ENCODE measurements around the gene FGGY. TPM values are rescaled to one million over a fixed set of nuclear protein-coding genes. Genes with fewer than 3 reads are reported as not detected.
A peak's percentile ranks its signal among the peaks of the same experiment; 100 is the strongest.

The FGGY gene
- total RNA-seq, 2 experiments from 2014 or later, result 8.5 to 9.4 TPM

- H3K27ac Mint-ChIP-seq, result no peak overlapping the region
- no peak overlapping the region for H3K4me3 Mint-ChIP-seq
- no peaks in the 10 kb centered on the region for H3K4me1 Mint-ChIP-seq (ENCODE audit: low read depth)
- CTCF ChIA-PET, result no interaction called here
- no peak for DNase-seq
- no peak for ATAC-seq
- H3K9me3 Mint-ChIP-seq (ENCODE audit: insufficient read depth), result no peaks in the 10 kb centered on the region
- H3K36me3 Mint-ChIP-seq (ENCODE audit: low read depth), result peaks cover 15% of the 10 kb centered on the region
- H3K27me3 Mint-ChIP-seq (ENCODE audit: low read depth), result no peaks in the 10 kb centered on the region
- POLR2A ChIA-PET, result no interaction called here
These were observed 81.9 kb downstream of the FGGY start for GRCh38 chr1:59378621-59379370.

GRCh38 chr1:59379371-59379728 is 82.5 kb downstream of the FGGY start:
- no peaks in the 10 kb centered on the region for H3K9me3 Mint-ChIP-seq (ENCODE audit: insufficient read depth)
- H3K27ac Mint-ChIP-seq, result no peak overlapping the region
- no peak for DNase-seq
- no peak for ATAC-seq
- H3K4me1 Mint-ChIP-seq (ENCODE audit: low read depth), result peaks cover 3% of the 10 kb centered on the region
- CTCF ChIA-PET, result no interaction called here
- POLR2A ChIA-PET, result no interaction called here
- no peak overlapping the region for H3K4me3 Mint-ChIP-seq
- peaks cover 15% of the 10 kb centered on the region for H3K36me3 Mint-ChIP-seq (ENCODE audit: low read depth)
- no peaks in the 10 kb centered on the region for H3K27me3 Mint-ChIP-seq (ENCODE audit: low read depth)

- no peaks in the 10 kb centered on the region for H3K9me3 Mint-ChIP-seq (ENCODE audit: insufficient read depth)
- no peak overlapping the region for H3K27ac Mint-ChIP-seq
- peaks cover 6% of the 10 kb centered on the region for H3K4me1 Mint-ChIP-seq (ENCODE audit: low read depth)
- peaks cover 11% of the 10 kb centered on the region for H3K36me3 Mint-ChIP-seq (ENCODE audit: low read depth)
- ChIA-PET CTCF (no interaction called here), POLR2A (no interaction called here)
- DNase-seq (no peak), ATAC-seq (no peak)
- no peaks in the 10 kb centered on the region for H3K27me3 Mint-ChIP-seq (ENCODE audit: low read depth)
- H3K4me3 Mint-ChIP-seq, result no peak overlapping the region
These were observed 87.1 kb downstream of the FGGY start for GRCh38 chr1:59383963-59384362.

GRCh38 chr1:59384443-59384842 is 87.5 kb downstream of the FGGY start:
- CTCF ChIA-PET, result interaction anchor here (0.8 kb wide), 1 partner anchor 314 kb away, joined by 3 read pairs; no protein-coding TSS in a partner anchor
- Mint-ChIP-seq H3K27me3 (ENCODE audit: low read depth) (no peaks in the 10 kb centered on the region), H3K9me3 (ENCODE audit: insufficient read depth) (peaks cover 4% of the 10 kb centered on the region), H3K4me3 (no peak overlapping the region), H3K36me3 (ENCODE audit: low read depth) (peaks cover 11% of the 10 kb centered on the region), H3K4me1 (ENCODE audit: low read depth) (peaks cover 8% of the 10 kb centered on the region), H3K27ac (no peak overlapping the region)
- POLR2A ChIA-PET, result no interaction called here
- no peak for DNase-seq
- no peak for ATAC-seq

- peaks cover 24% of the 10 kb centered on the region for H3K4me1 Mint-ChIP-seq (ENCODE audit: low read depth)
- peaks cover 7% of the 10 kb centered on the region for H3K36me3 Mint-ChIP-seq (ENCODE audit: low read depth)
- no peak overlapping the region for H3K27ac Mint-ChIP-seq
- CTCF ChIA-PET, result no interaction called here
- ATAC-seq, result no peak
- DNase-seq, result no peak
- POLR2A ChIA-PET, result no interaction called here
- H3K9me3 Mint-ChIP-seq (ENCODE audit: insufficient read depth), result peaks cover 16% of the 10 kb centered on the region
- no peaks in the 10 kb centered on the region for H3K27me3 Mint-ChIP-seq (ENCODE audit: low read depth)
- H3K4me3 Mint-ChIP-seq, result no peak overlapping the region
These were observed 91.3 kb downstream of the FGGY start for GRCh38 chr1:59388191-59388590.

GRCh38 chr1:59389847-59390246 is 93.0 kb downstream of the FGGY start:
- H3K4me1 Mint-ChIP-seq (ENCODE audit: low read depth), result peaks cover 27% of the 10 kb centered on the region
- DNase-seq (no peak), ATAC-seq (no peak)
- no peak overlapping the region for H3K27ac Mint-ChIP-seq
- ChIA-PET POLR2A (interaction anchor here (0.6 to 1.1 kb wide), 3 partner anchors 44 to 606 kb away, joined by 3 to 4 read pairs (median 4); partner anchors contain the start of gene JUN), CTCF (interaction anchor here (1.0 kb wide), 1 partner anchor 30 kb away, joined by 3 read pairs; no protein-coding TSS in a partner anchor)
- H3K27me3 Mint-ChIP-seq (ENCODE audit: low read depth), result no peaks in the 10 kb centered on the region
- peaks cover 7% of the 10 kb centered on the region for H3K36me3 Mint-ChIP-seq (ENCODE audit: low read depth)
- peaks cover 16% of the 10 kb centered on the region for H3K9me3 Mint-ChIP-seq (ENCODE audit: insufficient read depth)
- no peak overlapping the region for H3K4me3 Mint-ChIP-seq

- Mint-ChIP-seq H3K4me1 (ENCODE audit: low read depth) (peaks cover 31% of the 10 kb centered on the region), H3K4me3 (no peak overlapping the region), H3K27me3 (ENCODE audit: low read depth) (no peaks in the 10 kb centered on the region), H3K9me3 (ENCODE audit: insufficient read depth) (peaks cover 16% of the 10 kb centered on the region), H3K27ac (no peak overlapping the region), H3K36me3 (ENCODE audit: low read depth) (peaks cover 7% of the 10 kb centered on the region)
- ChIA-PET POLR2A (interaction anchor here (0.6 to 1.1 kb wide), 2 partner anchors 43 to 607 kb away, joined by 3 to 4 read pairs; partner anchors contain the start of gene JUN), CTCF (interaction anchor here (1.0 kb wide), 1 partner anchor 31 kb away, joined by 3 read pairs; no protein-coding TSS in a partner anchor)
- ATAC-seq (no peak), DNase-seq (no peak)
These were observed 93.4 kb downstream of the FGGY start for GRCh38 chr1:59390307-59390706.

- CTCF ChIA-PET, result no interaction called here
- Mint-ChIP-seq H3K27me3 (ENCODE audit: low read depth) (no peaks in the 10 kb centered on the region), H3K4me1 (ENCODE audit: low read depth) (peaks cover 36% of the 10 kb centered on the region), H3K4me3 (no peak overlapping the region), H3K36me3 (ENCODE audit: low read depth) (peaks cover 7% of the 10 kb centered on the region), H3K9me3 (ENCODE audit: insufficient read depth) (peaks cover 16% of the 10 kb centered on the region), H3K27ac (no peak overlapping the region)
- ATAC-seq (no peak), DNase-seq (no peak)
- POLR2A ChIA-PET, result no interaction called here
These were observed 94.6 kb downstream of the FGGY start for GRCh38 chr1:59391212-59392179.

- no peak for ATAC-seq
- ChIA-PET CTCF (interaction anchor here (0.8 kb wide), 1 partner anchor 611 kb away, joined by 3 read pairs; no protein-coding TSS in a partner anchor), POLR2A (no interaction called here)
These were observed 96.6 kb downstream of the FGGY start for GRCh38 chr1:59393211-59394180.

GRCh38 chr1:59394706-59395425 is 98.0 kb downstream of the FGGY start:
- Mint-ChIP-seq H3K27ac (no peak overlapping the region), H3K4me1 (ENCODE audit: low read depth) (peaks cover 41% of the 10 kb centered on the region), H3K27me3 (ENCODE audit: low read depth) (no peaks in the 10 kb centered on the region), H3K36me3 (ENCODE audit: low read depth) (peaks cover 7% of the 10 kb centered on the region), H3K9me3 (ENCODE audit: insufficient read depth) (peaks cover 8% of the 10 kb centered on the region), H3K4me3 (no peak overlapping the region)
- DNase-seq (peak; percentile 27), ATAC-seq (peak; percentile 55)
- POLR2A ChIA-PET, result interaction anchor here (1.0 kb wide), 1 partner anchor 303 kb away, joined by 3 read pairs; no protein-coding TSS in a partner anchor
- CTCF ChIA-PET, result interaction anchor here (1.1 kb wide), 2 partner anchors 81 to 304 kb away, joined by 3 to 5 read pairs; no protein-coding TSS in a partner anchor

More at GRCh38 chr1:59393211-59394180, 96.6 kb downstream of the FGGY start:
- peaks cover 7% of the 10 kb centered on the region for H3K36me3 Mint-ChIP-seq (ENCODE audit: low read depth)
- peaks cover 16% of the 10 kb centered on the region for H3K9me3 Mint-ChIP-seq (ENCODE audit: insufficient read depth)
- no peak overlapping the region for H3K4me3 Mint-ChIP-seq
- H3K27me3 Mint-ChIP-seq (ENCODE audit: low read depth), result no peaks in the 10 kb centered on the region
- H3K27ac Mint-ChIP-seq, result no peak overlapping the region
- DNase-seq, result no peak
- H3K4me1 Mint-ChIP-seq (ENCODE audit: low read depth), result peaks cover 46% of the 10 kb centered on the region

All from activated CD8-positive, alpha-beta T cell treated with anti-CD3 and anti-CD28 coated beads, Interleukin-2, amount 10 ng/mL, durations not matched to agents 7 days and 5 days (primary cell).